ENCODE measurements around the gene FLT4.

FLT4 gene

GRCh38 chr5:180586870-180587269 lies 62.5 kb downstream of the FLT4 start:
- DNase-seq = no peak

GRCh38 chr5:180586204-180586603 lies 63.2 kb downstream of the FLT4 start:
- no peak for DNase-seq

GRCh38 chr5:180583738-180584137 lies 65.7 kb downstream of the FLT4 start:
- DNase-seq = no peak

- DNase-seq = no peak
These were observed 68.7 kb downstream of the FLT4 start for GRCh38 chr5:180580681-180581080.

- DNase-seq = no peak
These were observed 73.8 kb downstream of the FLT4 start for GRCh38 chr5:180575571-180575970.

- DNase-seq = no peak
These were observed 80.5 kb downstream of the FLT4 start for GRCh38 chr5:180568914-180569313.

GRCh38 chr5:180563994-180564393 lies 85.4 kb downstream of the FLT4 start:
- no peak for DNase-seq

- DNase-seq = no peak
These were observed 91.2 kb downstream of the FLT4 start for GRCh38 chr5:180558232-180558631.

- DNase-seq = no peak
These were observed 92.1 kb downstream of the FLT4 start for GRCh38 chr5:180557217-180557809.

GRCh38 chr5:180555168-180555921 lies 94.1 kb downstream of the FLT4 start:
- DNase-seq = no peak

- no peak for DNase-seq
These were observed 95.9 kb downstream of the FLT4 start for GRCh38 chr5:180553530-180553929.
